Fibroblast of skin of left quadriceps (primary cell): ENCODE results near the gene PASK.

Experiments used
- DNase-seq, 2 experiments: peaks; one replicate each; pipeline ENCODE4 v3.0.0-alpha.2; 2013; ENCODE audit warnings: low read depth in 2 of 2

The PASK gene

GRCh38 chr2:241180495-241180894 lies 31.2 kb upstream of the PASK start:
- no peak for DNase-seq

GRCh38 chr2:241179899-241180298 lies 30.6 kb upstream of the PASK start:
- no peak for DNase-seq

GRCh38 chr2:241178961-241179360 lies 29.7 kb upstream of the PASK start:
- DNase-seq: no peak

GRCh38 chr2:241177526-241178334 lies 28.5 kb upstream of the PASK start:
- no peak for DNase-seq

GRCh38 chr2:241173557-241173956 lies 24.3 kb upstream of the PASK start:
- DNase-seq: no peak

- no peak for DNase-seq
These were observed 19.1 kb upstream of the PASK start for GRCh38 chr2:241168366-241168765.

- DNase-seq: no peak
These were observed 14.4 kb upstream of the PASK start for GRCh38 chr2:241163601-241164118.

- DNase-seq: peak in 1 of 2 experiments; percentile 21
These were observed 12.5 kb upstream of the PASK start for GRCh38 chr2:241161646-241162281.

GRCh38 chr2:241160318-241160717 lies 11.0 kb upstream of the PASK start:
- DNase-seq: no peak

- DNase-seq: no peak
These were observed 9.8 kb upstream of the PASK start for GRCh38 chr2:241159116-241159515.

GRCh38 chr2:241158546-241158900 lies 9.3 kb upstream of the PASK start:
- DNase-seq: no peak

GRCh38 chr2:241157841-241158545 lies 8.7 kb upstream of the PASK start:
- DNase-seq: no peak

- no peak for DNase-seq
These were observed 7.7 kb upstream of the PASK start for GRCh38 chr2:241156971-241157441.

GRCh38 chr2:241155936-241156335 lies 6.7 kb upstream of the PASK start:
- DNase-seq: no peak

- no peak for DNase-seq
These were observed 5.6 kb upstream of the PASK start for GRCh38 chr2:241154915-241155314.

- DNase-seq: no peak
These were observed 4.3 kb upstream of the PASK start for GRCh38 chr2:241153616-241154015.

GRCh38 chr2:241151934-241152660 lies 2.8 kb upstream of the PASK start:
- no peak for DNase-seq

- no peak for DNase-seq
These were observed 1.6 kb upstream of the PASK start for GRCh38 chr2:241150660-241151530.

GRCh38 chr2:241149925-241150659 lies 820 bp upstream of the PASK start, which contains the start of gene PPP1R7:
PPP1R7 (plus strand) TSS chr2:241150467; CDS start chr2:241150496, 29 bp downstream.
- DNase-seq: peak; percentile 79

- no peak for DNase-seq
These were observed 328 bp upstream of the PASK start for GRCh38 chr2:241149675-241149924.
